Measurements from ENCODE around the gene QSOX1.

QSOX1 gene

DNA sequence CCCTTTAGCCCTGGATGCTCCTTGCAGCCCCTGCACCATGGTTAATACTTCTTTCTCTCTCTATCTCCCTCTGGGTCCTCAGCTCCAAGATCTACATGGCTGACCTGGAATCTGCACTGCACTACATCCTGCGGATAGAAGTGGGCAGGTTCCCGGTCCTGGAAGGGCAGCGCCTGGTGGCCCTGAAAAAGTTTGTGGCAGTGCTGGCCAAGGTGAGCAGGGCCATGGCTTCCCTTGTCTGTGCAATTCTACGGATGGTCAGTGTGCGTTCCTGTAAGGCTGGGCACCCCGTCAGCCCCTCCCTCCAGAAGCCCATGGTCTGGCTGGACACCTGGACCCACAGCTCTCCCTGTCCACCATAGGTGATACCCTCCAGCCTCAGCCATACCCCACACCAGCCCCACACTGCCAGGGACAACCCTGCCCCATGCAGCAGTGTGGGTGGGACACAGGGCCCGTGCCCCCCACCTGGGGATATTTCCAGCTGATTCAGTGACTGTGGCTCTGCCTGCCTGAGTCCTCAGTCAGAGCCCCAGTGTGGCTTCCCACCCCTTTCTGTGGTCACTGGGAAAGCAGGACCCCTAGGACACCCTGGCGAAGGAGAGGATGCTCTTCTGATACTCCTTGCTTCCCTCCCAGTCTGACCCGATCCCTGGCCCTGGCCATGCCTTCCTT, 31.4 kb downstream of the QSOX1 start:
- TF ChIP-seq, protein P1, sequence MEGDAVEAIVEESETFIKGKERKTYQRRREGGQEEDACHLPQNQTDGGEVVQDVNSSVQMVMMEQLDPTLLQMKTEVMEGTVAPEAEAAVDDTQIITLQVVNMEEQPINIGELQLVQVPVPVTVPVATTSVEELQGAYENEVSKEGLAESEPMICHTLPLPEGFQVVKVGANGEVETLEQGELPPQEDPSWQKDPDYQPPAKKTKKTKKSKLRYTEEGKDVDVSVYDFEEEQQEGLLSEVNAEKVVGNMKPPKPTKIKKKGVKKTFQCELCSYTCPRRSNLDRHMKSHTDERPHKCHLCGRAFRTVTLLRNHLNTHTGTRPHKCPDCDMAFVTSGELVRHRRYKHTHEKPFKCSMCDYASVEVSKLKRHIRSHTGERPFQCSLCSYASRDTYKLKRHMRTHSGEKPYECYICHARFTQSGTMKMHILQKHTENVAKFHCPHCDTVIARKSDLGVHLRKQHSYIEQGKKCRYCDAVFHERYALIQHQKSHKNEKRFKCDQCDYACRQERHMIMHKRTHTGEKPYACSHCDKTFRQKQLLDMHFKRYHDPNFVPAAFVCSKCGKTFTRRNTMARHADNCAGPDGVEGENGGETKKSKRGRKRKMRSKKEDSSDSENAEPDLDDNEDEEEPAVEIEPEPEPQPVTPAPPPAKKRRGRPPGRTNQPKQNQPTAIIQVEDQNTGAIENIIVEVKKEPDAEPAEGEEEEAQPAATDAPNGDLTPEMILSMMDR (IDR thresholded peaks at IDR 0.05; ENCODE audit: low read length, missing control alignments): no peak
- DNase-seq (ENCODE audit: low read depth): no peak
- H3K4me3 ChIP-seq (replicated peaks; ENCODE audit: low read depth, low read length): no peak overlapping the region

DNA sequence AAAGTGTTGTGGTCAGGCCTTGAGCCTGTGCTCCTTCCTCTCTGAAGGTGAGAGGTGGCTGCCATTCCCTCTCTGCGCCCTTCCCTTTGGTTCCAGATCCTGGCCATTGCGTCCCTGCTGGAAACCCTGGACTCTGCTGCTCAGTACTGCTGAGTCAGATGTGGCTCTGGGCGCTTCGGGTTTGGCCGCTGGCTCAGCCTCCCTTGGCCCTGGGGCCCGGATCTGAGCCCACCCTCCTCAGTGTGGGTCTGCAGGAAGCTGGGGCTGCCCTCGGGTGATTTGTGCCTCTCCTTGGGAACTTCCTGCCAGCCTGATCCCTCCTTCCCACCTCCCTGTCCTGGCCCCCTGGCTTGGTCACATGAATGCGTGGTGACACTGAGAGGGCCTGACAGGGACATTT, 32.2 kb downstream of the QSOX1 start:
- DNase-seq (ENCODE audit: low read depth): no peak
- TF ChIP-seq, protein P1 (IDR thresholded peaks at IDR 0.05; ENCODE audit: low read length, missing control alignments): no peak
- H3K4me3 ChIP-seq (replicated peaks; ENCODE audit: low read depth, low read length): no peak overlapping the region

DNA sequence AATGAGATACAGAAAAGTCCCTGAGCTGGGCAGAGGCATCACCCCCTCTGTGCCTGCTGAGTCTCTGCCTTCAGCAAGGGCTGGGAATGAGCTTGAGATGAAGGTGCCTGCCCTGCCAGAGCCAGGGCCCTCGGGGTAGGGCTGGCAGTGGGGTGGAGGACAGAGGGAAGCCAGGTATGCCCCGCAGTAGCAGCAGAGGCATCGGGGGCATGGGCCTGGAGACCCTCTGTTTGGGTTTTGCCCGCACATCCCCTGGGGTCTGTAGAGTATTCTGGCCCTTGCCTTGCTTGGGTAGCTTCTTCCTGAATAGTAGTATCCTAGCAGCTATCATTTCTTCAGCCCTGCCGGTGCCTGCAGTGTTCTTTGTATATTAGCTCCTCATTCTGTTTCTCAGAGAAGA, 33.0 kb downstream of the QSOX1 start:
- TF ChIP-seq, protein P1 (IDR thresholded peaks at IDR 0.05; ENCODE audit: low read length, missing control alignments): no peak
- H3K4me3 ChIP-seq (replicated peaks; ENCODE audit: low read depth, low read length): no peak overlapping the region
- no peak for DNase-seq (ENCODE audit: low read depth)

DNA sequence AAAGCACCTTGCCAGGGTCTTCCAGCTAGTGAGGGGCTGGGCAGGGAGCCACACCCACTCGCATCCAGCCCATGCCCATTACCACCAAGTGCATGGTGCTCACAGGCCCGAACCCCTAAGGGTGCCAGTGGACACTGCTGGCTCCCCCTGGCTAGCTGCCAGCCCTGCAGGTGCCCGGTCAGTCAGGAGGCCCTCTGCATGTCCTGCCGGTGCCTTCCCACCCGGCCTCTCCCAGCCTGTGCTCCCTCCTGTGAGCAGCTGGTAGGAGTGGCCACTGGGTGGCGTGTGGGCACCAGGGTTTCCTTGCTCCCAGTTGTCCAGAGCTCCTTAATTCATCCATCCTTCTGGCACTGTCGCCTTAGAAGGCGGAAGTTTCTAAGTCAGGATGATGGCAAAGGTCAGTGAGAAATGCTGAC, 33.4 kb downstream of the QSOX1 start:
- TF ChIP-seq, protein P1 (IDR thresholded peaks at IDR 0.05; ENCODE audit: low read length, missing control alignments): peak; percentile 76
- peak; percentile 68 for DNase-seq (ENCODE audit: low read depth)

DNA sequence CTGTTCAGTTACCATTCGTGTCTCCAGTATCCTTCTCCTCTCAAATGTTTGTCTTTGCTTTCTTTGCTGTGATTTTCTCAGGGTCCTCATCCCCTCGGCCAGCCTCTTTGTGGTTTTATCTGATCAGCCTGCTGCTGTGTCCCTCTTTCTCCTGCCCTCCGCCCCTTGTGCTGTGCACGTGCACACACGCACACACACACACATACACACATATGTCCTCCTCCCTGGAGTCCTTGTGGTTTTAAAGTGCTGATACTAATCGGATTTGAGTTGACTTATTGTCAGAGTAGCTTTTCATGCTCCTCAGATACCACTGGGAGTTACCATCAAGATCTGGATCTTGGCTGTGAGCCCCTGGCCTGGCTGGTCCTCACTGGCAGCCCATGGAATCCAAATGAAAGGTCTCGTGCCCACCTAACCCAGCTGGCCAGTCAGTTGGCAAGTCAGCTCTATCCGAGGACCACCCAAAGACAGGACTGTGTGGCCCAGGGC, 34.1 kb downstream of the QSOX1 start:
- TF ChIP-seq, protein P1 (IDR thresholded peaks at IDR 0.05; ENCODE audit: low read length, missing control alignments): no peak
- H3K4me3 ChIP-seq (replicated peaks; ENCODE audit: low read depth, low read length): no peak overlapping the region
- no peak for DNase-seq (ENCODE audit: low read depth)

More for the DNA sequence above, 33.4 kb downstream of the QSOX1 start:
- no peak overlapping the region for H3K4me3 ChIP-seq (replicated peaks; ENCODE audit: low read depth, low read length)

DNA sequence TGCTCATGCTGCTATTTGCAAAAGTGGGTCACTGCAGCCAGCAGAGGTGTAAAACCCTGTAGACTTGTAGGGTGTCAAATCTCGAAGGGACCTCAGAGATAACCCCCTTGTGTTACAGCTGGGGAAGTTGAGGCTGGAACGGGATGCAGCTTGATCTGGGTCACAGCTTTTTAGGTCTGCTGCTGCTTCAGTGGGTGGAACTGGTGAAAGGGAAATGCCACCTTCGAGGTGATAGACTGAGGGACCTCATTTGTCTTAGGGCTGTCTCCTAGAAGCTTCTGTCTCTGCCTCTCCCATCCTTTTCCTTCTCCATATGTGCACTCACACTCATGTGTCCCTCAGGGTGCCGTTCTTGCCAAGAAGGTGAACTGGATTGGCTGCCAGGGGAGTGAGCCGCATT, 35.4 kb downstream of the QSOX1 start:
- TF ChIP-seq, protein P1 (IDR thresholded peaks at IDR 0.05; ENCODE audit: low read length, missing control alignments): no peak
- no peak for DNase-seq (ENCODE audit: low read depth)
- no peak overlapping the region for H3K4me3 ChIP-seq (replicated peaks; ENCODE audit: low read depth, low read length)

DNA sequence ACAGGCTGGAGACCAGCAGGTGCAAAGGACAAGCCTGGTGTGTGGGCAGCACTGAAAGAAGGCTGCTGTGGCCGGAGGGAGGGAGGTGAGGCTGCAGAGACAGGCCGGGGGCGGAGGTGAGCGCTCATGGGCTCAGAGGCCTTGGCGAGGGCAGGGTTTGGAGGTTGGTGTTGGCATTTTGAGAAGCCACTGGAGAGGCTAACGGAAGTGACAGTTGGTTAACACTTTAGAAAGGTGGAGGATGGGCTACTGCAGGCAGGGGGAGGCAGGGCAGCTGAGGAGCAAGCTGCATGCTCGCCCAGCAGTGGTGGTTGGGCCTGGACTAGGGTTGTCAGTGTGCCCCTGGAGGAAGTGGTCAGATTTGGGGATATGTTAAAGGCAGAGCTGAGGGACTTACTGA, 37.5 kb downstream of the QSOX1 start:
- TF ChIP-seq, protein P1 (IDR thresholded peaks at IDR 0.05; ENCODE audit: low read length, missing control alignments): no peak
- no peak overlapping the region for H3K4me3 ChIP-seq (replicated peaks; ENCODE audit: low read depth, low read length)
- DNase-seq (ENCODE audit: low read depth): no peak

All from fibroblast of pulmonary artery (primary cell).